H1 (cell line): ENCODE measurements around the gene SPEN. TPM values are rescaled to one million over a fixed set of nuclear protein-coding genes. Genes with fewer than 3 reads are reported as not detected.

ENCODE experiments used
- CHD2 ChIP-seq: IDR thresholded peaks from 2 replicates; pipeline ENCODE4 v1.6.1; 2012; ENCODE audit warnings: low read length, improper control_type of control experiment
- FOSL1 ChIP-seq: IDR thresholded peaks from 2 replicates; pipeline ENCODE4 v1.6.1; 2011; ENCODE audit warnings: mild to moderate bottlenecking, low read depth, low read length, moderate library complexity; ENCODE audit not compliant: insufficient read depth
- KDM1A ChIP-seq: fragments of 200-600, 300-600 bp; sonication (generic); IDR thresholded peaks from 2 replicates; pipeline ENCODE4 v1.7.1; 2016; ENCODE audit warnings: mild to moderate bottlenecking, low read length, borderline replicate concordance
- RXRA ChIP-seq: IDR thresholded peaks from 2 replicates; pipeline ENCODE4 v1.6.1; 2011; ENCODE audit warnings: low read depth, mild to moderate bottlenecking, low read length, moderate library complexity; ENCODE audit not compliant: insufficient read depth
- SP1 ChIP-seq: IDR thresholded peaks from 2 replicates; pipeline ENCODE4 v1.6.1; 2011; ENCODE audit warnings: low read depth, low read length
- SP2 ChIP-seq: IDR thresholded peaks from 2 replicates; pipeline ENCODE4 v1.6.1; 2012; ENCODE audit warnings: mild to moderate bottlenecking, low read length, inconsistent platforms
- polyA plus RNA-seq, 7 experiments: library from polyadenylated mRNA; depleted of rRNA in 3 of 7; stranded (reverse) in 5 of 7; unstranded in 2 of 7; fragments of >200 nt in 5 of 7; fragments of 200-250 nt in 2 of 7; gene quantifications; 1 replicate in 5 of 7; 2 replicates in 1 of 7; 4 replicates in 1 of 7; pipeline versions ENCODE4 v1.2.1 to v1.2.3, GENCODE V29; 2011 to 2013; ENCODE audit warnings: missing spikeins in 2 of 7, mixed read lengths in 2 of 7
- total RNA-seq: library from RNA; stranded (reverse); fragmentation: NEBNext Ultra II Directional; extraction: Animal tissue kit (Norgen Biotek cat#: 25700); gene quantifications from 2 replicates; pipeline ENCODE4 v1.2.1, GENCODE V29; 2021

The SPEN gene
- total and polyA plus RNA-seq, 2 of the 8 experiments (the other 6 are each of a cell fraction or from before 2014, with no cell fraction given): 12.5 to 52.1 TPM

GRCh38 chr1:15937146-15937545 is 89.6 kb downstream of the SPEN start (continued):
- TF ChIP-seq FOSL1: no peak
- no peak for TF ChIP-seq KDM1A
- no peak for TF ChIP-seq SP1
- TF ChIP-seq RXRA: no peak
- no peak for TF ChIP-seq CHD2
- TF ChIP-seq SP2: no peak
